SH-SY5Y (cell line): ENCODE data around the gene PIK3IP1.

Experiments used
- GATA2 ChIP-seq: IDR thresholded peaks from 2 replicates; pipeline ENCODE4 v1.6.1; 2011; ENCODE audit warnings: mild to moderate bottlenecking, low read depth, low read length
- GATA3 ChIP-seq: IDR thresholded peaks from 2 replicates; pipeline ENCODE4 v1.6.1; 2011; ENCODE audit warnings: low read depth, mild to moderate bottlenecking, low read length, moderate library complexity

PIK3IP1 gene, protein sequence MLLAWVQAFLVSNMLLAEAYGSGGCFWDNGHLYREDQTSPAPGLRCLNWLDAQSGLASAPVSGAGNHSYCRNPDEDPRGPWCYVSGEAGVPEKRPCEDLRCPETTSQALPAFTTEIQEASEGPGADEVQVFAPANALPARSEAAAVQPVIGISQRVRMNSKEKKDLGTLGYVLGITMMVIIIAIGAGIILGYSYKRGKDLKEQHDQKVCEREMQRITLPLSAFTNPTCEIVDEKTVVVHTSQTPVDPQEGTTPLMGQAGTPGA

DNA sequence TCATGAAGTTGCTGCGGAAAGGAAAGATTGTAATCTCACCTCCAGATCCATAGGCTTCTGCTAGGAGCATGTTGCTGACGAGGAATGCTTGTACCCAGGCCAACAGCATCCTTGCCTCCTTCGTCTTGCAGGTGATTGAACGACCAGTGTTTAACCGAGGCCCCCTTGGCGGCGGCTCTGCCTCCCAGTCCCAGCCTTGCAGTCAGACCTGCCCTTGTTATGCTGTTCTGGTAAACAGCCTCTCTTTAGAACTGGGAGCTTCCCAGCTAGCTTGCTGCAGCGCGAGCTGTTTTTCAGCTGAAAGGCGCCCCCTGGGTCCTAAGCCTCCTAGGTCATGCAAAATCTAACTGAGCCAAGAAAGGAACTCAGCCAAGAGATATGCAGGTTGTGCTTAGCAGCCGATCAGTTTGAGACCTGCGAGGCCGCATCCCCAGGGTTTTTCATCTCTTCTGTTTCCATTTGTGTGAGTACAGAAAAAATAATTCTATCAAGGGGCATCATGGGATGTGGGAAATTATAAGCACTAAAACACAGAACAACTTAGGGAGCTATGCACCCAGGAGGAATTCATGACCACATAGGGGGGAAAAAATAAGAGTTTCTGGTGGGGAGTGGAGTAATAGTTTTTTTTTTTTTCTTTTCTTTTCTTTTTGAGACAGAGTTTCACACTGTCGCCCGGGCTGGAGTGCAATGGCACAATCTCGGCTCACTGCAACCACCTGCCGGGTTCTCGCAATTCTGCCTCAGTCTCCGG is at the start of gene PIK3IP1:
Gene PIK3IP1 (minus strand): TSS at position 253 of the 754 bp plus-strand sequence. CDS start 144 bp downstream, at position 109.
- TF ChIP-seq GATA3: peak; percentile 28; the same call in 1 of the 2 replicates
- TF ChIP-seq GATA2: peak; percentile 78

DNA sequence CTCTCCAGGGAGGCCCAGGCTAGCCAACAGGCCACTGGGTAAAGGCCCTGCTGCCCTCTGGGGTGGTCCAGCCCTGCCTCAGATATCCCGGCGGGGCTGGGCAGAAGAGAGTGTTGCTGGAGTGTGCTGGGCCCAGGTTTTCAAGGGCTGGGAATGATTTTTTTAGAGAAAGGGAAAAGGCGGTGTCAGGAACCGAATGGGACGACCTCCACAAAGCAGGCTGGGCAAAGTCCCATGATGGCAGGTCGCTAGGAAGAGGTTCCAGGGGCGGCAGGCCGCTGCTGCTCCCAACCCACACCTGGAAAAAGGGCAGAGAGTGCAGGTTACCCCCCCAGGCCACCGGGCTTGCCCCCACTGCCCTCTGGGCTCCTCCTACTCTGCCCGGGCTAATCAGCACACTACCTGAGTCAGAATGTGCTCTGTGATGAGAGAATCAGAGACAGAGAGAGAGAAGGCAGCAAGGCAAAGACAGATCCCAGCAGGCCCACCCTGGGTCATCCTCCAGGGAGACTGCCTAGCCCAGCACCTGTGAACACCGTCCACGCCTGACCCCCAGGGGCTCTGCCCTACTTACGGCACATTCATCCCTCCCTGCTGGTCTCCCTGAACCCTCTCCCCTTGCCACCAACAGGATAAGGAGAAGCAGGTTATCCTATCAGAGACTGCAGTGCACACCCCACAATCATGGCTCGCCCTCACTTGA is 49.2 kb upstream of the PIK3IP1 start:
- TF ChIP-seq GATA3 (no peak), GATA2 (no peak)

DNA sequence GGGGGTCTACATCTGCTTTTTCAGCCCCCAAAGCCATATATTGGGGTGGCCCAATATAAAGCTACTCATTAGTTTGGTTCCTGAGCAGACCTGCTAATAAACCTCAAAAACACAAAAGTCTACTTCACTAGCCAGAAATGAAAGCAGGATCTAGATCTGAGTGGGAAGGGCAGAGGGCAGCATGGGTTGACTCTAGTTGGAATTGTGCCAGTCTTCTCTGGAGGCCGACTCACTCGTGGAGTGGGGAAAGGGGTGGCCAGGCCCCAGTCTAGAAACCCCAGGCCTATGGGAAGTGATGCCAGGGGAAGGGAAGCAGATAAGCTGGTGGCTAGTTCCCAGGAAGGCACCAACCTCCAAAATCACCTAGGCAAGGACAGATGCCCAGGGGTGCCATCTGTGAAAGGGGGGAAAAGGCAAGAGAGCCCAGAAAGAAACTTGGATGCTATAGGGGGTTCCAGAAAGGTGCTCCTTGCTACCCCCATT is 48.5 kb upstream of the PIK3IP1 start:
- TF ChIP-seq GATA2: no peak

GRCh38 chr22:31340360-31340759 is 48.1 kb upstream of the PIK3IP1 start:
- no peak for TF ChIP-seq GATA2
- no peak for TF ChIP-seq GATA3

GRCh38 chr22:31339148-31339832 is 47.0 kb upstream of the PIK3IP1 start:
- TF ChIP-seq GATA2 (no peak), GATA3 (no peak)

GRCh38 chr22:31337178-31337577 is 44.9 kb upstream of the PIK3IP1 start:
- TF ChIP-seq GATA2: no peak
- TF ChIP-seq GATA3: no peak

DNA sequence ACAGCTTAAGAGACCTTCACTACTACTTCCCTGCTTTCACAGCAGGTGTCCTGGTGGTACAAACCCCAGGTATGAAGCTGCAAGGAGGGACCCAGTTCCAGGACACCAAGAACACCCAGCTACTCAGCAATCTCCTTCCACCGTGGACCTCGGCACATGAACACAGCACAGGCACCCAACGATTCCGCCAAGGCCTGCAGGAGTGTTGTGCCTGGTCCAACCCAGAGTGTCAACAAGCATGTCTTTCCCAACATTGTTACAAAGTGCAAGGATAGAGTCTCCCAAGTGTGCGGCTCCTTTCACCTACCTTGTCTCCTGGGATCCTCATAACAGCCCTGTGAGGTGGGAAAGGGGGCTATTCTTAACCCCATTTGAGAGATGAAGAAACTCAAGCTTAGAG is 42.0 kb upstream of the PIK3IP1 start:
- TF ChIP-seq GATA3: no peak
- TF ChIP-seq GATA2: no peak

DNA sequence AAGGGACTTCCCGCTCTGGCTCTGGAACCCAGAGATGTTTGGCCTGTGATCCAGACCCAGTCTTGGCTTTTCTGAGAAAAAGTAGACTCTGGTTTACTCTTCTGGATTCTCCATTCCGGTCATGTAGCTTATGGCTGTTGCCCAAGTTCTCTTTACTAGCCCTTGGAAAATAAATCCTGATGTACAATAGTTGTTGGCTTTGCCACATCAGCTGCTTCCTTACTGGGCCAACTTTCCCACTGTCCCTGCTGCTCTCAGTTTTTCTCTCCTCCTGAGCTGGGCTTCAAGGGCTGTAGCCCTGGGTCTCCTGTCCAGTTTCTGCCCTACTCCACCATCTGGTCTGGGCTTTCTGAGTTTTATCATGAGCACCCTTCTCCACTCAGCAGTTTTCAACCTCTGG is 41.4 kb upstream of the PIK3IP1 start:
- no peak for TF ChIP-seq GATA2
- TF ChIP-seq GATA3: no peak

DNA sequence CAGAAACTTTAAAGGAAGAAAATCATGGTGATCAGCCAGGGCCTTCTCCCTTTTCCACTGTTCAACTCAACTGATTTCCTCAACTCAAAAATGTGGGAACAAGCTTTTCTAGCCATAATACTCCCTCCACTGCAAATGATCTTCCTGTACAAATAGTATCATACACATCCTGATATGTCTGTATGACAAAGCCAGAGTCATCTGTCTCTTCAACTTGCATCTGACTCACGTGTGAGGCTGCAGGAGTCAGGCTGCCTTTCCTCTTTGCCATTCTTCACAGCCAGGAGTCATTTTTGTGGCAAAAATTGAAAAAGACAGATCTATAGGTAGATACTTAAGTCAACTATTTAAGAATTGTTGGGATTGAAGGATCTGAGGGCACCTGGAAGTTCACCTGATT is 40.6 kb upstream of the PIK3IP1 start:
- no peak for TF ChIP-seq GATA3
- TF ChIP-seq GATA2: no peak

GRCh38 chr22:31332010-31332409 is 39.7 kb upstream of the PIK3IP1 start:
- TF ChIP-seq GATA2 (no peak), GATA3 (no peak)

- TF ChIP-seq GATA2 (no peak), GATA3 (no peak)
These were observed 37.3 kb upstream of the PIK3IP1 start for GRCh38 chr22:31329453-31330215.

DNA sequence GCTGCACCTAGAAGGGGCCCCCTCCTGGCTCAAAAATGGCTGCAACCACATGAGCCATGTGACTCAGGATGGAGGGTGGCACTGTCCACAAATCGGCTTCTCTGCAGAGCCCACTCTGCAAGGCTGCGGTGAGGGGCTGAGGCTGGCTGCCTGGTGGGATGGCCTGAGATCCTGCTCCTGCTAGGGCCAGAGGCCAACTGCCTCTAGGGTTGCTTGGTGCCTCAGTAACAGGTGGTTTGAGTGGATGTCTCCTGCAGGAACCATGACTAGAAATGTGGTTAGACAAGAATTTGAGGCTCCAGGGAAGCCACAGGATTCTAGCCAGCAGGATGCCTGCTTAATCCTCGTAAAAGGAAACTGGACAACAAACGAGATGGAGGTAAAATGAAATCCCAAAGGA is 36.7 kb upstream of the PIK3IP1 start:
- TF ChIP-seq GATA2 (no peak), GATA3 (no peak)

GRCh38 chr22:31328544-31328960 is 36.3 kb upstream of the PIK3IP1 start:
- TF ChIP-seq GATA2 (no peak), GATA3 (no peak)
